Hepatocyte (in vitro differentiated cells): ENCODE measurements around the gene KL. TPM values are rescaled to one million over a fixed set of nuclear protein-coding genes. Genes with fewer than 3 reads are reported as not detected.

Experiments used
- DNase-seq: peaks from one replicate; pipeline ENCODE4 v3.0.0-alpha.2; 2016; ENCODE audit warnings: low spot score
- H2AFZ ChIP-seq: fragments of 200-600 bp; sonication (generic); 2 replicates; pipeline ENCODE4 v1.6.0; 2016; ENCODE audit warnings: antibody characterized with exemption, mild to moderate bottlenecking
- H3K27ac ChIP-seq: fragments of 200-600 bp; sonication (generic); 2 replicates; pipeline ENCODE4 v1.5.1; 2016; ENCODE audit warnings: mild to moderate bottlenecking
- H3K27me3 ChIP-seq: fragments of 200-600 bp; sonication (generic); 2 replicates; pipeline ENCODE4 v1.6.1; 2016
- H3K36me3 ChIP-seq: fragments of 200-600 bp; sonication (generic); replicated peaks from 2 replicates; pipeline ENCODE4 v1.5.1; 2016; ENCODE audit warnings: low read depth; ENCODE audit not compliant: insufficient read depth
- H3K4me1 ChIP-seq: fragments of 200-600 bp; sonication (generic); 2 replicates; pipeline ENCODE4 v1.5.1; 2016; ENCODE audit warnings: mild to moderate bottlenecking, moderate library complexity; ENCODE audit not compliant: insufficient read depth
- H3K4me2 ChIP-seq: fragments of 200-600 bp; sonication (generic); 2 replicates; pipeline ENCODE4 v1.6.0; 2016
- H3K4me3 ChIP-seq: fragments of 200-600 bp; sonication (generic); 2 replicates; pipeline ENCODE4 v1.5.1; 2016; ENCODE audit warnings: mild to moderate bottlenecking
- H3K79me2 ChIP-seq: fragments of 200-600 bp; sonication (generic); 2 replicates; pipeline ENCODE4 v1.6.0; 2017; ENCODE audit warnings: mild to moderate bottlenecking
- H3K9me2 ChIP-seq: fragments of 200-600 bp; sonication (generic); replicated peaks from 2 replicates; pipeline ENCODE4 v1.6.0; 2017; ENCODE audit warnings: mild to moderate bottlenecking; ENCODE audit not compliant: insufficient read depth
- H3K9me3 ChIP-seq: fragments of 200-600 bp; sonication (generic); 2 replicates; pipeline ENCODE4 v1.5.1; 2016; ENCODE audit warnings: low read depth, mild to moderate bottlenecking
- H4K20me1 ChIP-seq: fragments of 200-600 bp; sonication (generic); 2 replicates; pipeline ENCODE4 v1.6.0; 2016; ENCODE audit warnings: mild to moderate bottlenecking; ENCODE audit not compliant: insufficient read depth, poor library complexity, severe bottlenecking
- EZH2 ChIP-seq: fragments of 200-600 bp; sonication (generic); IDR thresholded peaks from 2 replicates; pipeline ENCODE4 v1.6.1; 2016; ENCODE audit warnings: antibody characterized with exemption, mild to moderate bottlenecking, borderline replicate concordance
- EZH2phosphoT487 ChIP-seq: fragments of 200-600 bp; sonication (generic); IDR thresholded peaks from one replicate; pipeline ENCODE4 v1.6.1; 2018; ENCODE audit warnings: antibody characterized with exemption, mild to moderate bottlenecking, low read depth, moderate library complexity; ENCODE audit not compliant: unreplicated experiment, severe bottlenecking
- WGBS: methylation state at CpG from one replicate; pipeline ENCODE4 v1.1.6; 2016; ENCODE audit warnings: low lambda C conversion rate; ENCODE audit errors: missing lambda C conversion rate; 5-methylcytosine and 5-hydroxymethylcytosine counted together
- polyA plus RNA-seq: library from polyadenylated mRNA; unstranded; fragments of >200 nt; fragmentation: Nextera tagmentation; extraction: Ambion mirVana; gene quantifications from 2 replicates; pipeline ENCODE4 v1.2.1, GENCODE V29; 2016
- total RNA-seq: library from RNA; depleted of rRNA; stranded (reverse); fragments of >200 nt; gene quantifications from 2 replicates; pipeline ENCODE4 v1.2.3, GENCODE V29; 2014
- TF ChIP-seq, protein P1 (sequence below): fragments of 200-600 bp; sonication (generic); IDR thresholded peaks from 2 replicates; pipeline ENCODE4 v1.5.1; 2016; ENCODE audit warnings: antibody characterized with exemption, mild to moderate bottlenecking; ENCODE audit not compliant: poor library complexity

KL gene
- total and polyA plus RNA-seq, 2 experiments from 2014 or later: 1.4 to 1.7 TPM

DNA sequence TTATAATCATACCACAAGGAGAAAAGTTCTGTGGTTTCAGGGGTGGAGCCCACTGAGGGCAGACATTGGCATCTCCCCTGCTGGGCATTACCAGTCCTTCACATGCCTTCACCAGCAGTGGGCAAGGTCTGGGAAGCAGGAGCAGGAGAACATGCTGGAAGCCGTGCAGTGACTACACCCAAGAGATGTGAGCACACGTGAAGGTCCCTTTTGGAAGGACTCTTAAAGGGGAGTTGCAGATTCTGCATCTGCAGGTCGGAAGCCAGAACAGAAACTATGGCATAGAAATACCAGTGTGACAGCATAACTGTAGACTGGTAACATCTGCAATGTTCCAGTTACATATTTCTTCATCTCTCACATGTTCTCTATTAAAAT lies 26.9 kb upstream of the KL start:
- DNase-seq: no peak
- Histone ChIP-seq H3K36me3 (no peaks in the 10 kb centered on the region), H3K4me1 (no peaks in the 10 kb centered on the region), H3K79me2 (no peaks in the 10 kb centered on the region), H3K4me3 (no peak overlapping the region), H3K27me3 (no peaks in the 10 kb centered on the region), H3K27ac (no peak overlapping the region), H3K9me2 (no peaks in the 10 kb centered on the region), H4K20me1 (no peaks in the 10 kb centered on the region), H3K4me2 (no peak overlapping the region), H3K9me3 (no peaks in the 10 kb centered on the region), H2AFZ (no peak overlapping the region)
- TF ChIP-seq EZH2phosphoT487 (no peak), EZH2 (no peak)
- TF ChIP-seq, protein P1, sequence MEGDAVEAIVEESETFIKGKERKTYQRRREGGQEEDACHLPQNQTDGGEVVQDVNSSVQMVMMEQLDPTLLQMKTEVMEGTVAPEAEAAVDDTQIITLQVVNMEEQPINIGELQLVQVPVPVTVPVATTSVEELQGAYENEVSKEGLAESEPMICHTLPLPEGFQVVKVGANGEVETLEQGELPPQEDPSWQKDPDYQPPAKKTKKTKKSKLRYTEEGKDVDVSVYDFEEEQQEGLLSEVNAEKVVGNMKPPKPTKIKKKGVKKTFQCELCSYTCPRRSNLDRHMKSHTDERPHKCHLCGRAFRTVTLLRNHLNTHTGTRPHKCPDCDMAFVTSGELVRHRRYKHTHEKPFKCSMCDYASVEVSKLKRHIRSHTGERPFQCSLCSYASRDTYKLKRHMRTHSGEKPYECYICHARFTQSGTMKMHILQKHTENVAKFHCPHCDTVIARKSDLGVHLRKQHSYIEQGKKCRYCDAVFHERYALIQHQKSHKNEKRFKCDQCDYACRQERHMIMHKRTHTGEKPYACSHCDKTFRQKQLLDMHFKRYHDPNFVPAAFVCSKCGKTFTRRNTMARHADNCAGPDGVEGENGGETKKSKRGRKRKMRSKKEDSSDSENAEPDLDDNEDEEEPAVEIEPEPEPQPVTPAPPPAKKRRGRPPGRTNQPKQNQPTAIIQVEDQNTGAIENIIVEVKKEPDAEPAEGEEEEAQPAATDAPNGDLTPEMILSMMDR: no peak
- 88% methylated on average over 3 of the region's 3 CpGs for WGBS

DNA sequence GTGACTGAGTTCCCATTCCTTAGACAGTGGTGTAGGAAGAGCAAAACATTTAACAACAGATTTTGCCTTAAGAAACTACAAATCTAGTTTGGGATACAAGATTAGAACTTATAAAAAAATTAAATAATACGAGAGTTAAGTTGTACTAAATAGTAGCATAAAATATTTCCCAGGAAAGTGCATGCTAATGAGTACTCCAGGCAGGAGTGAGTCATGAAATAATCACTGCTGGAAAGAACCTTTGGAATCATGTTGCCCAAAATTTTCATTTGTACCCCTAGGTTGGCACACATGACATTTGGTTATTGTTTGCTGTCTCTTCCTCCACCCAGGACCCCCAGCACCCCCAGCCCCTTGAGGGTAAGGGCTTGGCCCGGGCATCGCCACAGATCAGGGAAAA lies 26.3 kb upstream of the KL start:
- H3K27me3 ChIP-seq: no peaks in the 10 kb centered on the region
- no peak overlapping the region for H2AFZ ChIP-seq
- no peak overlapping the region for H3K4me2 ChIP-seq
- no peaks in the 10 kb centered on the region for H3K9me3 ChIP-seq
- no peak overlapping the region for H3K4me3 ChIP-seq
- no peaks in the 10 kb centered on the region for H3K36me3 ChIP-seq
- H3K79me2 ChIP-seq: no peaks in the 10 kb centered on the region
- TF ChIP-seq EZH2 (no peak), EZH2phosphoT487 (no peak)
- TF ChIP-seq, protein P1: no peak
- H3K4me1 ChIP-seq: no peaks in the 10 kb centered on the region
- no peaks in the 10 kb centered on the region for H4K20me1 ChIP-seq
- H3K27ac ChIP-seq: no peak overlapping the region
- no peaks in the 10 kb centered on the region for H3K9me2 ChIP-seq
- WGBS: 86% methylated on average over 3 of the region's 3 CpGs
- DNase-seq: no peak

DNA sequence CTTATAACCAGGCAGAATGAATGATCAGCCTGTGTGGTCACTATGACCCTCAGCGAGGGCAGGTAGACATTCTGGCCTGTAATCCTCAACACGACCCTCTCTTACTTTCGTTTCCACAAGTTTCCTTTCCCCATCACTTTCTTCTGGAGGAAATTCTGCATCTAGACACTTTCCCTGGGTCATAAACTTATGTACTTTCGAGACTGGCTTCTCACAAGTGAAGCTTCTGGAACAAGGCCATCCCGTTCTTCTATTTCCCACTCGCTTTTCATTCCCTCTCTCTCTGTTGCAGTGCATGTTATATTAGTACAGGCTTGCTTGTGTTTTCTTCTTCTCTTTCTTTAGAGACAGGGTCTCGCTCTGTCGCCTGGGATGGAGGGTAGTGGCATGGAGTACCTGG lies 23.1 kb upstream of the KL start:
- Histone ChIP-seq H3K27ac (no peak overlapping the region), H3K36me3 (no peaks in the 10 kb centered on the region), H4K20me1 (no peaks in the 10 kb centered on the region), H3K79me2 (no peaks in the 10 kb centered on the region), H3K4me1 (no peaks in the 10 kb centered on the region), H3K9me2 (no peaks in the 10 kb centered on the region), H3K4me3 (no peak overlapping the region), H3K9me3 (no peaks in the 10 kb centered on the region), H2AFZ (no peak overlapping the region), H3K27me3 (no peaks in the 10 kb centered on the region), H3K4me2 (no peak overlapping the region)
- 94% methylated on average over 8 of the region's 8 CpGs for WGBS
- TF ChIP-seq EZH2 (no peak), EZH2phosphoT487 (no peak)
- TF ChIP-seq, protein P1: no peak
- DNase-seq: no peak

DNA sequence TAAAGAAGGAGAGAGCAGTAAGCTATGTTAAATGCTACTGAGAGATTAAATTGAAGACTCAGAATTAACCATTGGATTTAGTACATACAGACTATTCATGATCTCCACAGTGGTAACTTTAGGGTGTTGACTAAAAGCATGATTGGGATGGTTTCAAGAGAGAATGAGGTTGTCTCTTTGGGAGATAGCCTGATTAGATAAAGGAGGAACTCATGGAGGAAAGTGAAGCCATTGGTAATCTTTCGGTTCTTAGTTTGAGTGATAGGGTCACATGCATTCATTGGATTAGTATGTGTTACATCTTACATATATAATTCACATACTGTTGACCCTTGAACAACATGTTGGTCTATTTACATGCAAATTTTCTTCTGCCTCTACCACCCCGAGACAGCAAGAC lies 18.8 kb upstream of the KL start:
- no peaks in the 10 kb centered on the region for H4K20me1 ChIP-seq
- H3K4me3 ChIP-seq: no peak overlapping the region
- H3K36me3 ChIP-seq: no peaks in the 10 kb centered on the region
- H3K9me3 ChIP-seq: no peaks in the 10 kb centered on the region
- no peaks in the 10 kb centered on the region for H3K9me2 ChIP-seq
- no peak overlapping the region for H3K27ac ChIP-seq
- no peak overlapping the region for H2AFZ ChIP-seq
- no peaks in the 10 kb centered on the region for H3K4me1 ChIP-seq
- H3K27me3 ChIP-seq: no peaks in the 10 kb centered on the region
- no peaks in the 10 kb centered on the region for H3K79me2 ChIP-seq
- no peak overlapping the region for H3K4me2 ChIP-seq
- TF ChIP-seq, protein P1: no peak
- no peak for TF ChIP-seq EZH2phosphoT487
- no peak for TF ChIP-seq EZH2
- no peak for DNase-seq
- 92% methylated on average over 2 of the region's 2 CpGs for WGBS
